SK-N-SH (cell line): ENCODE data around the gene CDK6. TPM values are rescaled to one million over a fixed set of nuclear protein-coding genes. Genes with fewer than 3 reads are reported as not detected.
A peak's percentile ranks its signal among the peaks of the same experiment; 100 is the strongest.

Experiments used
- CTCF ChIA-PET: fragments of 300-600, 350-600 bp; formaldehyde crosslinking; extraction: SDS; loops from one replicate; lab custom pipeline; 2021; lab: Yijun Ruan, JAX
- POLR2A ChIA-PET: fragments of 350-600 bp; sonication (Branson Sonifier 250); formaldehyde crosslinking; extraction: SDS; loops from one replicate; lab custom pipeline; 2020; ENCODE audit warnings: antibody characterized with exemption, inconsistent platforms; lab: Yijun Ruan, JAX
- DNase-seq: peaks from one replicate; pipeline ENCODE4 v3.0.0; 2012
- H2AFZ ChIP-seq: fragments of 200-600 bp; sonication (generic); 2 replicates; pipeline ENCODE4 v1.8.1; 2016; ENCODE audit warnings: antibody characterized with exemption, mild to moderate bottlenecking, low read depth
- H3F3A ChIP-seq: fragments of 200-600 bp; sonication (generic); replicated peaks from 2 replicates; pipeline ENCODE3; 2016; ENCODE audit warnings: antibody characterized with exemption, mild to moderate bottlenecking; ENCODE audit not compliant: insufficient read depth
- H3K27ac ChIP-seq, 2 experiments: fragments of 200-500 bp in 1 of 2; fragments of 200-600 bp in 1 of 2; sonication (Bioruptor generic) in 1 of 2; sonication (generic), shearing (Covaris generic) in 1 of 2; 2 replicates each; pipeline versions ENCODE4 v1.5.1 to v1.6.1; 2014 to 2016; ENCODE audit warnings: low read depth in 2 of 2, inconsistent platforms in 1 of 2, low read length in 1 of 2, mild to moderate bottlenecking in 1 of 2, mixed read lengths in 1 of 2
- H3K27me3 ChIP-seq: fragments of 200-600 bp; sonication (generic), shearing (Covaris generic); 2 replicates; pipeline ENCODE4 v1.6.1; 2016; ENCODE audit warnings: mixed run types; ENCODE audit not compliant: insufficient read depth
- H3K36me3 ChIP-seq, 2 experiments: fragments of 200-500 bp in 1 of 2; fragments of 200-600 bp in 1 of 2; sonication (Bioruptor generic) in 1 of 2; sonication (generic) in 1 of 2; replicated peaks in 1 of 2; 2 replicates each; pipeline versions ENCODE3 to v1.5.1; 2014 to 2016; ENCODE audit warnings: low read length in 1 of 2, mild to moderate bottlenecking in 1 of 2; ENCODE audit not compliant: insufficient read depth in 2 of 2, control insufficient read depth in 1 of 2
- H3K4me1 ChIP-seq, 2 experiments: fragments of 200-500 bp in 1 of 2; fragments of 200-600 bp in 1 of 2; sonication (Bioruptor generic) in 1 of 2; sonication (generic), shearing (Covaris generic) in 1 of 2; 2 replicates each; pipeline versions ENCODE4 v1.5.1 to v1.6.1; 2014 to 2016; ENCODE audit warnings: low read depth in 1 of 2, low read length in 1 of 2, mixed run types in 1 of 2; ENCODE audit not compliant: insufficient read depth in 2 of 2, control insufficient read depth in 1 of 2
- H3K4me2 ChIP-seq: fragments of 200-600 bp; sonication (generic), shearing (Covaris generic); 2 replicates; pipeline ENCODE4 v1.6.1; 2017; ENCODE audit warnings: mixed run types
- H3K4me3 ChIP-seq, 2 experiments: fragments of 200-500 bp in 1 of 2; fragments of 200-600 bp in 1 of 2; sonication (Bioruptor generic) in 1 of 2; sonication (generic), shearing (Covaris generic) in 1 of 2; 2 replicates each; pipeline versions ENCODE4 v1.5.1 to v1.8.1; 2014 to 2016; ENCODE audit warnings: low read depth in 2 of 2, inconsistent platforms in 1 of 2, low read length in 1 of 2, mild to moderate bottlenecking in 1 of 2, mixed read lengths in 1 of 2, moderate library complexity in 1 of 2
- H3K79me2 ChIP-seq: fragments of 200-600 bp; sonication (generic); 2 replicates; pipeline ENCODE4 v1.8.1; 2017; ENCODE audit warnings: mild to moderate bottlenecking; ENCODE audit not compliant: insufficient read depth
- H3K9ac ChIP-seq: fragments of 200-600 bp; sonication (generic); 2 replicates; pipeline ENCODE4 v1.6.1; 2017; ENCODE audit warnings: mixed run types
- H3K9me2 ChIP-seq: fragments of 200-600 bp; sonication (generic); 2 replicates; pipeline ENCODE4 v1.6.1; 2017; ENCODE audit warnings: mixed run types
- H3K9me3 ChIP-seq: fragments of 200-600 bp; sonication (generic); 2 replicates; pipeline ENCODE4 v1.6.1; 2017; ENCODE audit warnings: mixed run types, mild to moderate bottlenecking, moderate library complexity
- H4K20me1 ChIP-seq: fragments of 200-600 bp; sonication (generic); 2 replicates; pipeline ENCODE4 v1.6.1; 2017; ENCODE audit warnings: mild to moderate bottlenecking, mixed run types; ENCODE audit not compliant: insufficient read depth
- CHD2 ChIP-seq: fragments of 150-350 bp; IDR thresholded peaks from 2 replicates; pipeline ENCODE4 v1.6.1; 2018; ENCODE audit warnings: low read length; ENCODE audit not compliant: partially characterized antibody
- FOSL2 ChIP-seq: IDR thresholded peaks from 2 replicates; pipeline ENCODE4 v1.4.0; 2012; ENCODE audit warnings: low read depth, mild to moderate bottlenecking, moderate library complexity, borderline replicate concordance
- FOXJ3 ChIP-seq: sonication (generic); formaldehyde crosslinking; IDR thresholded peaks from 2 replicates; pipeline ENCODE4 v1.5.1; 2020; ENCODE audit warnings: mild to moderate bottlenecking, missing genetic modification reagents
- GABPA ChIP-seq: IDR thresholded peaks from 2 replicates; pipeline ENCODE4 v1.4.0; 2012; ENCODE audit warnings: low read depth, mild to moderate bottlenecking
- MXI1 ChIP-seq: IDR thresholded peaks from 2 replicates; pipeline ENCODE4 v1.6.1; 2012; ENCODE audit warnings: mild to moderate bottlenecking, low read depth, low read length, improper control_type of control experiment
- NFIC ChIP-seq: IDR thresholded peaks from 2 replicates; pipeline ENCODE4 v1.4.0; 2012; ENCODE audit warnings: borderline replicate concordance
- NRF1 ChIP-seq: IDR thresholded peaks from 2 replicates; pipeline ENCODE4 v1.6.1; 2012; ENCODE audit warnings: low read depth, mild to moderate bottlenecking, low read length
- RFX5 ChIP-seq: IDR thresholded peaks from 2 replicates; pipeline ENCODE4 v1.6.1; 2012; ENCODE audit warnings: mild to moderate bottlenecking, improper control_type of control experiment, low read length
- RXRA ChIP-seq: IDR thresholded peaks from 2 replicates; pipeline ENCODE4 v1.4.0; 2012; ENCODE audit warnings: low read depth, mild to moderate bottlenecking, borderline replicate concordance
- TAF1 ChIP-seq: IDR thresholded peaks from 2 replicates; pipeline ENCODE4 v1.6.1; 2012; ENCODE audit warnings: low read depth, mild to moderate bottlenecking, low read length, moderate library complexity, borderline replicate concordance
- USF1 ChIP-seq: IDR thresholded peaks from 2 replicates; pipeline ENCODE4 v1.4.0; 2012; ENCODE audit warnings: low read depth, borderline replicate concordance
- USF2 ChIP-seq: fragments of 150-350 bp; IDR thresholded peaks from 2 replicates; pipeline ENCODE4 v1.6.1; 2017; ENCODE audit warnings: antibody characterized with exemption, low read length, low read depth, borderline replicate concordance
- ZBTB33 ChIP-seq: IDR thresholded peaks from 2 replicates; pipeline ENCODE4 v1.4.0; 2012; ENCODE audit warnings: low read depth, borderline replicate concordance
- WGBS: methylation state at CpG from one replicate; pipeline ENCODE4 v1.1.6; 2017; ENCODE audit warnings: low lambda C conversion rate; 5-methylcytosine and 5-hydroxymethylcytosine counted together
- polyA plus RNA-seq, 3 experiments: library from polyadenylated mRNA; depleted of rRNA; stranded (reverse); fragments of >200 nt; gene quantifications; 2 replicates each; pipeline ENCODE4 v1.2.3, GENCODE V29; 2012

Gene CDK6
- polyA plus RNA-seq, 1 of the 3 experiments (the other 2 are of a cell fraction), result 30.3 TPM

- TF ChIP-seq ZBTB33 (no peak), USF2 (no peak), RFX5 (no peak), TAF1 (no peak)
Observed at GRCh38 chr7:92625617-92626016, 210.8 kb downstream of the CDK6 start (continued).

- H3K9me3 ChIP-seq, result no peaks in the 10 kb centered on the region
- H4K20me1 ChIP-seq, result no peaks in the 10 kb centered on the region
- POLR2A ChIA-PET, result no interaction called here
- no peaks in the 10 kb centered on the region for H3K27me3 ChIP-seq
- peaks cover 93% of the 10 kb centered on the region for H3K79me2 ChIP-seq
- no peak overlapping the region for H2AFZ ChIP-seq
- H3K4me3 ChIP-seq, result no peak overlapping the region
- H3F3A ChIP-seq, result peaks cover 31% of the 10 kb centered on the region
- no peak for DNase-seq
- WGBS, result 98% methylated on average over 2 of the region's 2 CpGs
- peaks cover 9 to 33% of the 10 kb centered on the region in 2 experiments for H3K4me1 ChIP-seq
- no peak for TF ChIP-seq RXRA
- no peak for TF ChIP-seq USF2
- TF ChIP-seq CHD2, result no peak
- no peak for TF ChIP-seq TAF1
- TF ChIP-seq NFIC, result peak; percentile 53; the same call in 1 of the 2 replicates
- no peak for TF ChIP-seq FOSL2
- CTCF ChIA-PET, result interaction anchor here (1.8 to 2.5 kb wide), 2 partner anchors 21 to 208 kb away, joined by 4 to 14 read pairs; no protein-coding TSS in a partner anchor
- no peak overlapping the region for H3K4me2 ChIP-seq
- H3K36me3 ChIP-seq, result peaks cover 48 to 67% of the 10 kb centered on the region in 2 experiments
- H3K9ac ChIP-seq, result no peak overlapping the region
- peak overlapping the region in 1 of 2 experiments; percentile 62; a peak in 2 of 4 replicates for H3K27ac ChIP-seq
- no peaks in the 10 kb centered on the region for H3K9me2 ChIP-seq
Observed at GRCh38 chr7:92624298-92624996, 211.9 kb downstream of the CDK6 start.

GRCh38 chr7:92623544-92623943 lies 212.8 kb downstream of the CDK6 start:
- Histone ChIP-seq H2AFZ (no peak overlapping the region), H3K4me1 (peaks cover 9 to 33% of the 10 kb centered on the region in 2 experiments), H3F3A (peaks cover 31% of the 10 kb centered on the region), H3K27ac (no peak overlapping the region), H3K4me3 (no peak overlapping the region)
- no peak for TF ChIP-seq MXI1
- no peak for TF ChIP-seq USF1
- no peak for TF ChIP-seq NRF1
- no peak for TF ChIP-seq GABPA
- TF ChIP-seq FOXJ3 (CRISPR knock-in tag), result no peak
- no peak for TF ChIP-seq TAF1
- TF ChIP-seq NFIC, result 0 out of 2 replicates have a peak, but pooled peaks have one; percentile 8
- TF ChIP-seq, all 33 proteins: peak for 1
- Histone ChIP-seq H3K9me2 (no peaks in the 10 kb centered on the region), H3K9me3 (no peaks in the 10 kb centered on the region), H3K36me3 (peaks cover 52 to 69% of the 10 kb centered on the region in 2 experiments), H3K27me3 (no peaks in the 10 kb centered on the region), H3K9ac (no peak overlapping the region), H4K20me1 (no peaks in the 10 kb centered on the region), H3K79me2 (peaks cover 91% of the 10 kb centered on the region), H3K4me2 (no peak overlapping the region)
- POLR2A ChIA-PET, result no interaction called here
- CTCF ChIA-PET, result interaction anchor here (1.5 to 9.4 kb wide), 3 partner anchors 9 to 209 kb away, joined by 3 to 96 read pairs (median 4); no protein-coding TSS in a partner anchor
- WGBS, result 89% methylated on average over 1 of the region's 1 CpG
- DNase-seq, result no peak
